A673 (cell line): ENCODE data around the gene RIMS1.

Source experiments
- EZH2 ChIP-seq: fragments of 200-600 bp; sonication (generic); IDR thresholded peaks from 2 replicates; pipeline ENCODE4 v1.6.1; 2017; ENCODE audit warnings: borderline replicate concordance, low read depth, mild to moderate bottlenecking, mixed read lengths, antibody characterized with exemption, low read length; ENCODE audit not compliant: poor library complexity, severe bottlenecking
- TF ChIP-seq, protein P1 (sequence below): fragments of 300-800, 200-600 bp; sonication (generic); conservative IDR thresholded peaks from 2 replicates; pipeline ENCODE4 v1.5.1; 2017; ENCODE audit warnings: low read depth, mild to moderate bottlenecking, antibody characterized with exemption, low read length, moderate library complexity, mixed read lengths

DNA sequence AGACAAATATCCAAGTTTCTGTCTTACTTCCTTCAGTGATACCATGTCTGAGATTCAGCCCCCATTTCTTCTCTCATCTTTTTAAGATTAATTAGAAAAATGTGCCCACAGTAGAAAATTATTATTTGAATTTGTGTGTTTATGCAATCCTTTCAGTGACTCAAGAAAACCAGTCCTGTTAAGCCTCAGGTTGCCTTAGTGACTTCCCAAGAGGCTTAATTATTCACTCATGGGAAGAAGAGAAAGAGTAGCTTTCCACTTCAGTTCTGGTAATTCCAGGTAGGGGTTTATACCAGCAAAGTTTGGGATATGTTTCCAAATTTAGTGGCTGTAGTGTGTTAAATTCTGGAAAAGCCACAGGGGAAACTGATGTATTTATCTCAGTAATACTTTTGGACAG lies 149.1 kb downstream of the RIMS1 start:
- TF ChIP-seq EZH2: no peak
- TF ChIP-seq, protein P1, sequence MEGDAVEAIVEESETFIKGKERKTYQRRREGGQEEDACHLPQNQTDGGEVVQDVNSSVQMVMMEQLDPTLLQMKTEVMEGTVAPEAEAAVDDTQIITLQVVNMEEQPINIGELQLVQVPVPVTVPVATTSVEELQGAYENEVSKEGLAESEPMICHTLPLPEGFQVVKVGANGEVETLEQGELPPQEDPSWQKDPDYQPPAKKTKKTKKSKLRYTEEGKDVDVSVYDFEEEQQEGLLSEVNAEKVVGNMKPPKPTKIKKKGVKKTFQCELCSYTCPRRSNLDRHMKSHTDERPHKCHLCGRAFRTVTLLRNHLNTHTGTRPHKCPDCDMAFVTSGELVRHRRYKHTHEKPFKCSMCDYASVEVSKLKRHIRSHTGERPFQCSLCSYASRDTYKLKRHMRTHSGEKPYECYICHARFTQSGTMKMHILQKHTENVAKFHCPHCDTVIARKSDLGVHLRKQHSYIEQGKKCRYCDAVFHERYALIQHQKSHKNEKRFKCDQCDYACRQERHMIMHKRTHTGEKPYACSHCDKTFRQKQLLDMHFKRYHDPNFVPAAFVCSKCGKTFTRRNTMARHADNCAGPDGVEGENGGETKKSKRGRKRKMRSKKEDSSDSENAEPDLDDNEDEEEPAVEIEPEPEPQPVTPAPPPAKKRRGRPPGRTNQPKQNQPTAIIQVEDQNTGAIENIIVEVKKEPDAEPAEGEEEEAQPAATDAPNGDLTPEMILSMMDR: no peak
